ENCODE results near the gene RBMS3.
"Not testable (repeated sequence)": the region's sequence is repeated elsewhere in the genome, so short reads cannot be mapped to it uniquely, and the experiment has no call there.

Gene RBMS3

GRCh38 chr3:29393946-29394345 lies 113.1 kb downstream of the RBMS3 start:
- DNase-seq: not testable (repeated sequence)

GRCh38 chr3:29397406-29397805 lies 116.5 kb downstream of the RBMS3 start:
- DNase-seq: no peak

- no peak for DNase-seq
These were observed 117.9 kb downstream of the RBMS3 start for GRCh38 chr3:29398787-29399186.

- no peak for DNase-seq
These were observed 125.5 kb downstream of the RBMS3 start for GRCh38 chr3:29406291-29406832.

GRCh38 chr3:29408676-29409075 lies 127.8 kb downstream of the RBMS3 start:
- DNase-seq: no peak

- DNase-seq: no peak
These were observed 128.5 kb downstream of the RBMS3 start for GRCh38 chr3:29409409-29409808.

- DNase-seq: no peak
These were observed 129.3 kb downstream of the RBMS3 start for GRCh38 chr3:29410220-29410619.

- no peak for DNase-seq
These were observed 130.0 kb downstream of the RBMS3 start for GRCh38 chr3:29410660-29411405.

GRCh38 chr3:29412110-29412509 lies 131.2 kb downstream of the RBMS3 start:
- DNase-seq: no peak

GRCh38 chr3:29414468-29415224 lies 133.8 kb downstream of the RBMS3 start:
- DNase-seq: no peak

- DNase-seq: no peak
These were observed 134.8 kb downstream of the RBMS3 start for GRCh38 chr3:29415482-29416223.

GRCh38 chr3:29416514-29416913 lies 135.6 kb downstream of the RBMS3 start:
- no peak for DNase-seq

GRCh38 chr3:29420106-29420505 lies 139.2 kb downstream of the RBMS3 start:
- DNase-seq: no peak

- no peak for DNase-seq
These were observed 145.7 kb downstream of the RBMS3 start for GRCh38 chr3:29426302-29427226.

- DNase-seq: no peak
These were observed 146.6 kb downstream of the RBMS3 start for GRCh38 chr3:29427266-29428103.

GRCh38 chr3:29429055-29429679 lies 148.3 kb downstream of the RBMS3 start:
- DNase-seq: no peak

GRCh38 chr3:29430558-29430971 lies 149.7 kb downstream of the RBMS3 start:
- DNase-seq: no peak

- no peak for DNase-seq
These were observed 155.9 kb downstream of the RBMS3 start for GRCh38 chr3:29436612-29437323.

GRCh38 chr3:29438580-29438979 lies 157.7 kb downstream of the RBMS3 start:
- no peak for DNase-seq
